NOMO-1 treated with DMSO at 0.1 percent for 48 hours (cell line): ENCODE data around the gene ALPK3.

Source experiments
- DNase-seq: peaks from one replicate; lab custom pipeline; 2025; ENCODE audit not compliant: unreplicated experiment; lab: John Stamatoyannopoulos, UW

The ALPK3 gene

GRCh38 chr15:84797212-84797611 is 19.9 kb upstream of the ALPK3 start:
- no peak for DNase-seq

- DNase-seq, result no peak
These were observed 19.4 kb upstream of the ALPK3 start for GRCh38 chr15:84797801-84798200.

- DNase-seq, result no peak
These were observed 18.7 kb upstream of the ALPK3 start for GRCh38 chr15:84798436-84798946.

GRCh38 chr15:84799511-84800187 is 17.5 kb upstream of the ALPK3 start:
- no peak for DNase-seq

- DNase-seq, result no peak
These were observed 16.8 kb upstream of the ALPK3 start for GRCh38 chr15:84800365-84800806.

- DNase-seq, result no peak
These were observed 12.9 kb upstream of the ALPK3 start for GRCh38 chr15:84804005-84804900.

GRCh38 chr15:84805221-84805620 is 11.9 kb upstream of the ALPK3 start:
- DNase-seq, result no peak

GRCh38 chr15:84807228-84807627 is 9.9 kb upstream of the ALPK3 start:
- DNase-seq, result no peak

- DNase-seq, result no peak
These were observed 6.9 kb upstream of the ALPK3 start for GRCh38 chr15:84810073-84810840.

GRCh38 chr15:84811151-84811550 is 6.0 kb upstream of the ALPK3 start:
- no peak for DNase-seq

- DNase-seq, result no peak
These were observed 5.3 kb upstream of the ALPK3 start for GRCh38 chr15:84811828-84812227.

GRCh38 chr15:84812842-84813241 is 4.3 kb upstream of the ALPK3 start:
- no peak for DNase-seq

GRCh38 chr15:84813435-84813834 is 3.7 kb upstream of the ALPK3 start:
- DNase-seq, result no peak

- DNase-seq, result no peak
These were observed 3.2 kb upstream of the ALPK3 start for GRCh38 chr15:84813931-84814330.

- peak; percentile 46 for DNase-seq
These were observed 2.2 kb upstream of the ALPK3 start for GRCh38 chr15:84814916-84815315.

- DNase-seq, result no peak
These were observed 418 bp downstream of the ALPK3 start for GRCh38 chr15:84817466-84818081.

- no peak for DNase-seq
These were observed 1.3 kb downstream of the ALPK3 start for GRCh38 chr15:84818261-84819131.

- DNase-seq, result no peak
These were observed 2.2 kb downstream of the ALPK3 start for GRCh38 chr15:84819291-84819768.

- DNase-seq, result no peak
These were observed 2.6 kb downstream of the ALPK3 start for GRCh38 chr15:84819791-84820190.

GRCh38 chr15:84821501-84822021 is 4.4 kb downstream of the ALPK3 start:
- no peak for DNase-seq
